ENCODE measurements around the gene AMZ1.

DNA sequence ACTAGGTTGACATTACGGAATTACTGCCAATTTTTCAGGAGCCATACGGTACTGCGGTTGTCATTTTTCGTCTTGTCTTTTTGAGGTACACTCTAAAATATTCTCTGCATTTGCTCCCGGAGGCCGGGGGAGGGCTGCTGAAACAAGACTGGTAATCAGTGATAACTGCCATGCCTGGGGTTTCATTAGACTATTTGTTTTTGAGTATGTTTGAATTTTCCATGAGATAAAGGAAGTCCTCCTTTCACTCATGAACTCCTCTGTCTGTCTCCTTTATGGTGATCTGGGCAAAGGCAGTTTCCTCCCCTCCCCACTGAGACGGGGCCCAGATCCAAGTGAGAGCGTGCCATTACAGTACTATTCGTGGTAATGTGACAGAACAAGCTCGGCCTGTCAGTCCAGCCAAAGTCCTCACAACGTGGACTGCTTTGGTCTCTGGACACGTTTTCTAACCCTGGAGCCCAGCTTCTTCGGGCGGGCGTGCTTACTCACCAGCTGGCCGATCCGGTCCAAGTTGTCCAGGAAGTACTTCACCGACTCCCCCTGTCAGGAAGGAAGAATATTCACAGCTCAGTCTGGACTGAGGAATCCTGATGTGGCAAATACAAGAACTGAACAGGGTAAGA, 45.1 kb downstream of the AMZ1 start:
- TF ChIP-seq, protein P1, sequence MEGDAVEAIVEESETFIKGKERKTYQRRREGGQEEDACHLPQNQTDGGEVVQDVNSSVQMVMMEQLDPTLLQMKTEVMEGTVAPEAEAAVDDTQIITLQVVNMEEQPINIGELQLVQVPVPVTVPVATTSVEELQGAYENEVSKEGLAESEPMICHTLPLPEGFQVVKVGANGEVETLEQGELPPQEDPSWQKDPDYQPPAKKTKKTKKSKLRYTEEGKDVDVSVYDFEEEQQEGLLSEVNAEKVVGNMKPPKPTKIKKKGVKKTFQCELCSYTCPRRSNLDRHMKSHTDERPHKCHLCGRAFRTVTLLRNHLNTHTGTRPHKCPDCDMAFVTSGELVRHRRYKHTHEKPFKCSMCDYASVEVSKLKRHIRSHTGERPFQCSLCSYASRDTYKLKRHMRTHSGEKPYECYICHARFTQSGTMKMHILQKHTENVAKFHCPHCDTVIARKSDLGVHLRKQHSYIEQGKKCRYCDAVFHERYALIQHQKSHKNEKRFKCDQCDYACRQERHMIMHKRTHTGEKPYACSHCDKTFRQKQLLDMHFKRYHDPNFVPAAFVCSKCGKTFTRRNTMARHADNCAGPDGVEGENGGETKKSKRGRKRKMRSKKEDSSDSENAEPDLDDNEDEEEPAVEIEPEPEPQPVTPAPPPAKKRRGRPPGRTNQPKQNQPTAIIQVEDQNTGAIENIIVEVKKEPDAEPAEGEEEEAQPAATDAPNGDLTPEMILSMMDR (IDR thresholded peaks at IDR 0.05; ENCODE audit: borderline replicate concordance, extremely low read depth, low read length, poor library complexity, severe bottlenecking), result no peak
- TF ChIP-seq EZH2 (IDR thresholded peaks at IDR 0.05; ENCODE audit: borderline replicate concordance, low read depth, low read length, severe bottlenecking), result no peak
